HG03039 (cell line): Measurements from ENCODE around the gene HAPSTR1.
"Not testable (repeated sequence)": the region's sequence is repeated elsewhere in the genome, so short reads cannot be mapped to it uniquely, and the experiment has no call there.

Experiments used
- ATAC-seq: cut with Tn5 transposase; IDR thresholded peaks from one replicate; pipeline ENCODE4 v1.9.1; 2021; ENCODE audit warnings: mild to moderate bottlenecking, moderate library complexity; ENCODE audit not compliant: unreplicated experiment

HAPSTR1 gene

DNA sequence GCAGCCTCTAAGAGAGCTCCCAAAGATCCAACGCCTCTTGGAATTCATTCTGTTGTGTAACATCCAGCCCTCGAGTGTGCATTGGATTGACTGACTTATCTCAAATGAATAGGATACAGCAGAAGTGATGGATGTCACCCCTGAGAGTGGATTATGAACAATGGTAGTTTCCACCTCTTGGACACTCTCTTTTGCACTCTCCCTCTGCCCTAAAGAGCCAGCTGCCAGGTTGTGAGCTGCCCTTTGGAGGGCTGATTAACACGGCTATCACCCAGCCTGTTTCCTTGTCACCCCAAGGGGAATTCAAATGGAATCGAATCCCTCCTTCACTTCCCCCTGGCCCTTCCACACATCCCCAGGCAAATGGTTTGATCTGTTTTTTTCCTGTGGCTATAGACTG, 21.2 kb upstream of the HAPSTR1 start:
- ATAC-seq = no peak

GRCh38 chr16:9071377-9071776, 20.1 kb upstream of the HAPSTR1 start:
- ATAC-seq = no peak

- ATAC-seq = peak; percentile 42
Observed at GRCh38 chr16:9072806-9073341, 18.6 kb upstream of the HAPSTR1 start.

DNA sequence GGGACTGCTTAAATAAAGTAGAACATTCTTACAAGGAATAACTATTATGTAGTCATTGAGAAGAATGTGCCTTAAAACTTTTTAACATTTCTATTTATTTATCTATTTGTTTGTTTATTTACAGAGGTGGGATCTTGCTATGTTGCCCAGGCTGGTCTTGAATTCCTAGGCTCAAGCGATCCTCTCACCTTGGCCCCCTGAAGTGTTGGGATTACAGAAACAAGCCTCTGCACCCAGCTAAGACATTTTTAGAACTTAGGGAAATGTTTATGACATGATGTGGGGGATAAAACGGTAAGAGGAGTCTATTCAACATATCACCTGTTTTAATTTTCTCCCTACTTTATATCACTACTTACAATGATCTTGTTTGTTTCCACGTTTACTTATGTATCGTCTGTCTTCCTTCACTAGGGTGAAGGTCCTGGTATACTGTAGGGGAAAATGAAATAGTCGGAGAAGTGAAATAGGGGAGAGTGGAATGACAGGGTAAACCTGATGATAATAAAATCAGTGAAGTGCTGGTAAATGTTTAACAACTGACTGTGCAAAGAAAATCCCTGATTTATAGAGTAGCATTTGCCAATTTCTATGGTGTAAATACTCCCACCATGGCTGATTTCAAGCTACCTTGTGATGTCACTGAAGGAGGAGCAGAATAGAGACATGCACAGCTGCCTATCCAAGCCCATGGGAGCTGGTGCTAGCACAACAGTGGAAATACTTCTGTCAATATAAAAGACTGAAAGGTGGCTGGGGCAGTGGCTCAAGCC, 16.0 kb upstream of the HAPSTR1 start:
- ATAC-seq = no peak

- no peak for ATAC-seq
Observed at GRCh38 chr16:9077091-9077809, 14.2 kb upstream of the HAPSTR1 start.

- not testable (repeated sequence) for ATAC-seq
Observed at GRCh38 chr16:9078467-9079429, 12.7 kb upstream of the HAPSTR1 start.

DNA sequence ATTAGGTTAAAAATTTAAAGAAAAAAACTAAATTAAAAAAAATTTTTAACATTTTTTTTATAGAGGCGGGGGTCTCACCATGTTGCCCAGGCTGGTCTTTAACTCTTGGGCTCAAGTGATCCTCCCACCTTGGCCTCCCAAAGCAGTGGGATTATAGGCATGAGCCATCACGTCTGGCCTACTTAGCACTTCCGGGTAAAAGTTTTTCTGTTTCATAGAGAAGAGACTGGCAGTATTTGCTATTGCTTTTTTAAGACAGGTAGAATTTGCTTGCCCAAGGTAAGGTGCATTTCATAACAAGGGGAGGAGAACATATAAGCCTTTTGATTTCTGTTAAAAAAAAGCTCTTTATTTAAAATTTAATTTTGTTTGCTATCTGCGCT, 12.0 kb upstream of the HAPSTR1 start:
- no peak for ATAC-seq

DNA sequence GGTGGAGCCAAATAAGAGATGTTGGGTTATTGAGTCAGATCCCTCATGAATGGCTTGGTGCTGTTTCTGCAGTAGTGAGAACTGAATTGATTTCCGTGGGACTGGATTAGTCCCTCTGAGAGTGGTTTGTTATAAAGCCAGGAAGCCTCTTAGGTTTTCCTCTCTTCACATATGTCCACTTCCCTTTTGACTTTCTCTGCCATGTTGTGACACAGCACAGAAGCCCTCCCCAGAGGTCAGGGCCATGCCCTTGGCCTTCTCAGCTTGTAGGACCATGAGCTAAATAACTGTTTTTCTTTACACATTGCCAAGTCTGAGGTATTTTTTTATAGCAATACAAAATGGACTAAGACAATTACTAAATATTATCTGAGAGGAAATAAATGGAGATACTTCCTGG, 10.3 kb upstream of the HAPSTR1 start:
- ATAC-seq = no peak

GRCh38 chr16:9081843-9082242, 9.6 kb upstream of the HAPSTR1 start:
- ATAC-seq = no peak

GRCh38 chr16:9082422-9082821, 9.0 kb upstream of the HAPSTR1 start:
- ATAC-seq = no peak

- not testable (repeated sequence) for ATAC-seq
Observed at GRCh38 chr16:9087733-9088132, 3.7 kb upstream of the HAPSTR1 start.

DNA sequence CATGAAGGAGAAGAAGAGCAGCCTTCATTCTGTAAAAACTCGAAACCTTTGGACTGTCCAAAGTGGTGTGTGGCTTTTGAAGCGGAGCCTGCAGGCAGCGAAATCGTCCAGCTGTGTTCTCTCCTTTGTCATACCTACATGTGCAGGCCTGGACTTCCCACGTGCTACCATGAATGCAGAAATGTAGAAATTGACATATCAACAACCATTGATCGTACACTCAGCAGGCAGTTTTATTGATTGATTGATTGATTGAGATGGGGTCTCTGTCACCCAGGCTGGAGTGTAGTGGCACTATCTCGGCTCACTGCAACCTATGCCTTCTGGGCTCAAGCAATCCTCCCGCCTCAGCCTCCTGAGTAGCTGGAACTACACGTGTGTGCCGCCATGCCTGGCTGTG, 2.6 kb upstream of the HAPSTR1 start:
- no peak for ATAC-seq

DNA sequence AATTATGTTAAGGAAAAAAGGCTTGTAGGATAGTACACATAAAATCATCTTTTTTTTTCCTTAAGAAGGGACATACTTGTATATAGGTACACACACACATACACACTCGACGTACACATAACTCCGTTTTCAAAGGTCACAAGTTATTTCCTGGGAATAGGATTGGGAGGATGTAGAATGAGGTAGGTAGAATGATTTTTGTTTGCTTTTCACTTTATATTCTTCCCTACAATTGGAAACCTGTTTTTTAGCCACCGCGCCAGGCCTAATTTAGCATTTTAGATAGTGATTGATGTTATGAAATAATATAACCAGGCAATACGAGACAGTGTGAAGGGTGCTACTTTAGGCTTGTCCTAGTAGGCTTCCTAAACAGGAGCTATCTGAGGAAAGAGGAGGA, 1.8 kb upstream of the HAPSTR1 start:
- ATAC-seq = no peak

GRCh38 chr16:9090101-9090959, 1.1 kb upstream of the HAPSTR1 start:
- no peak for ATAC-seq

GRCh38 chr16:9091867-9092281, 430 bp downstream of the HAPSTR1 start:
- ATAC-seq = peak; percentile 19

- peak; percentile 10 for ATAC-seq
Observed at GRCh38 chr16:9092282-9092977, 986 bp downstream of the HAPSTR1 start.

GRCh38 chr16:9092978-9093344, 1.5 kb downstream of the HAPSTR1 start:
- no peak for ATAC-seq

DNA sequence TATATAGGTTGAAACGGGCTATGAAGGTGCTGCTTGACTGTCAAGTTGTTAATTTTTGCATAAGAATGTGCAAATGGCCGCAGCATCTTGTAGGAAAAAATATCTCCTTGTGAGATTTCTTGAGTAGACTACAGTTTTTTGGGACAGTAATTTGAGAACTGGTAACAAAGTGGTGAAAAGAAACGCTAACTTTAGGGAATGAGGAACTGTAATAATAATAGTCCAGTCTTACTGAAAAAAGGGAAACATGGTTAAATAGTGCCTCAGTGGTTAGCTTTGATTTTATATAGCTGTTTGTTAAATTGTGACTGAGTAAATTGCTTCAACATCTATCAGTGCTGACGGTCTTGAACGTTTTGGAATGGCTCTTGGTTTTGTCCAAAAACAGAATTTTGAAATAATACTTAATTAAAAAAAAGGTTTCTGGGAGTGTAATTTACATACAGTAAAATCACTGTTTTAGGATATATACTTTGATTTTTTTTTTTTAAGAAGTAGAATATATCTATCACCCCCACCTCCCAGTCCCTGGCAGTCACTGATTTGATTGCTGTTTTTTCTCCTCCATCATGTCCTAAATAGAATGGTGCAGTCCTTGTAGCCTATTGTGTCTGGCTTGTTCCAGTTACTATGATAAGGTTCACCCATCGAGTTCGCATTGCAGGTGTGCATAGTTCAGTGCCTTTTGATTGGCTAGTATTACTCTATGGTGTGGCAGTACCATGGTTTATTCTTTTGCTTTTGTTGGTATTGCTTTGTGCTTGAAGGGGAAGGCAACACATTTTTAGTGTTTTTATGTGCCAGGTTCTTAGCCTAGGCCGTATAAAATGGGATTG, 2.8 kb downstream of the HAPSTR1 start:
- no peak for ATAC-seq

DNA sequence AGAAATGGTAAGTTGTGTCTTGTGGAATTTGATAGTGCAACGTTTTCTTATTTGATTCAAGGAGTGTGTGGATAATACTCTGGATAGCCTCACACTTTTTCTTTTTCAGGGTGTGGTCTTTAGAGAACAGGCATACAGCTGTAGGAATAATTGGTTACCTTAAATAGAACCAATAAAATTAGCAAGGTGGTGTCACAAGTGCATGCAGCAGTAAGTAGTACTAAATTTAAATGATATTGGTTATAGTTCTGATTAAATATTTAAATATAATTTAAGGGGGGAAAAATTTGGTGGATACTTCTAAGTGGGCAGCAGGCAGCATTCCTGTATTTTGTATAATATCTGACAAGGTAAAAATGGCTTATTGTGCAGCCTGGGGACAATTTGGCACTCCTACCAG, 3.7 kb downstream of the HAPSTR1 start:
- ATAC-seq = no peak
